ENCODE data around the gene RLF.

The RLF gene

GRCh38 chr1:40133839-40134238, 27.3 kb upstream of the RLF start:
- Histone ChIP-seq H3K14ac (ENCODE audit: low read length) (no peak overlapping the region), H3K4ac (ENCODE audit: low read length) (no peak overlapping the region), H3K23ac (ENCODE audit: low read depth, low read length, poor library complexity) (no peak overlapping the region), H3K27ac (replicated peaks; ENCODE audit: low read length) (no peak overlapping the region), H3K79me1 (ENCODE audit: low read depth, low read length) (no peaks in the 10 kb centered on the region), H2BK5ac (ENCODE audit: low read length) (no peak overlapping the region), H2BK15ac (ENCODE audit: low read length) (no peak overlapping the region), H4K91ac (ENCODE audit: low read depth, low read length, poor library complexity) (no peak overlapping the region), H3K9me3 (replicated peaks in 1 of 2; ENCODE audit: control insufficient read depth in 2 of 2, insufficient read depth in 1 of 2, low read depth in 1 of 2, low read length in 2 of 2) (peaks cover 0 to 2% of the 10 kb centered on the region in 2 donors), H3K18ac (ENCODE audit: low read length) (no peak overlapping the region), H4K8ac (ENCODE audit: low read depth, low read length) (no peak overlapping the region), H2AFZ (ENCODE audit: low read length) (no peak overlapping the region), H3K9ac (ENCODE audit: low read depth, low read length, poor library complexity) (no peak overlapping the region), H3K36me3 (replicated peaks in 1 of 2; ENCODE audit: control insufficient read depth in 2 of 2, insufficient read depth in 2 of 2, low read length in 2 of 2) (no peaks in the 10 kb centered on the region), H2BK12ac (ENCODE audit: low read length) (no peak overlapping the region), H3K4me1 (ENCODE audit: control insufficient read depth in 2 of 2, insufficient read depth in 1 of 2, low read depth in 1 of 2, low read length in 2 of 2) (no peaks in the 10 kb centered on the region), H2AK5ac (ENCODE audit: low read depth, low read length) (no peak overlapping the region), H2BK120ac (ENCODE audit: low read depth, low read length) (no peak overlapping the region), H3K27me3 (ENCODE audit: control insufficient read depth in 3 of 3, insufficient read depth in 3 of 3, low read depth in 1 of 3, low read length in 3 of 3) (no peaks in the 10 kb centered on the region), H3K4me2 (ENCODE audit: insufficient read depth, low read length, poor library complexity, severe bottlenecking) (no peak overlapping the region), H3K4me3 (ENCODE audit: low read length in 2 of 2) (no peak overlapping the region)
- no peak for DNase-seq (ENCODE audit: low spot score)
- WGBS, 2 donors (ENCODE audit: extremely low coverage in 2 of 2, insufficient read length in 2 of 2, insufficient replicate concordance in 1 of 2), result 100% methylated on average over 1 of the region's 2 CpGs; no CpG with 5 or more reads in 1 of the 2 donors

DNA sequence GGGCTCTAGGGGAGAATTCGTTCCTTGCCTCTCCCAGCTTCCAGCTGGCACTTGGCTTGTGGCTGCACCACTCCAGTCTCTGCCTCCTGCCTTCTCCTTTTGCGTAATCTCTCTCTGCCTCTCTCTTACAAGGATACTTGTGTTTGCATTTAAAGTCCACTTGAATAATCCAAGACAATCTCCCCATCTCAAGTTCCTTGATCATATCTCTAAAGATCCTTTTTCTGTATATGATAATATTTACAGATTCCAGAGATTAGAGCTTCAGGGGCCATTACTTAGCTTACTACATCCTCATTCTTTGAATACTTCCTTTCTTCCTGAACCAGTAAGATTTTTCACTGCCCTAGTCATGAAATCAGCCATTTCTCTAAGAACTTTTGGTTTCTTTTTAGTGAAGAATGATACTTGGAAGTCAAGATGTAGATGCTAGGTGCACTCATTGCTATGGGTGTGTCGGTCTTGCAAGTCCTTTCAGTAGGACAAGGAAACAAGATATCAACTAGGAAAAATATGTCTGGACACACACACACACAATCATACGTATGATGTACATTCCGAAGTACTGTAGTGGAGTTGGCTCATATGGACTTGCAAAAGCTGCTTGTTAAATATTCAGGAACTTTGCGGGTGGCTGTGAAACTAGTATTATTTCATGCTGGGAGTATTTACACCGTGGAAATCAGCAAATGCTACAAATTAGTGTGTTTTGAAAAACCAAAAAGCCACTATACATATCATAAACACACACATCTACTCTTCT, 20.8 kb upstream of the RLF start:
- Histone ChIP-seq H2BK120ac (ENCODE audit: low read depth, low read length) (no peak overlapping the region), H3K23ac (ENCODE audit: low read depth, low read length, poor library complexity) (no peak overlapping the region), H2AK5ac (ENCODE audit: low read depth, low read length) (no peak overlapping the region), H4K91ac (ENCODE audit: low read depth, low read length, poor library complexity) (no peak overlapping the region), H2BK5ac (ENCODE audit: low read length) (no peak overlapping the region), H4K8ac (ENCODE audit: low read depth, low read length) (no peak overlapping the region), H3K18ac (ENCODE audit: low read length) (no peak overlapping the region), H3K27ac (replicated peaks; ENCODE audit: low read length) (no peak overlapping the region), H3K4me3 (ENCODE audit: low read length in 2 of 2) (no peak overlapping the region), H3K9me3 (replicated peaks in 1 of 2; ENCODE audit: control insufficient read depth in 2 of 2, insufficient read depth in 1 of 2, low read depth in 1 of 2, low read length in 2 of 2) (no peaks in the 10 kb centered on the region), H2BK12ac (ENCODE audit: low read length) (no peak overlapping the region), H3K4me2 (ENCODE audit: insufficient read depth, low read length, poor library complexity, severe bottlenecking) (no peak overlapping the region), H3K4ac (ENCODE audit: low read length) (no peak overlapping the region), H3K36me3 (replicated peaks in 1 of 2; ENCODE audit: control insufficient read depth in 2 of 2, insufficient read depth in 2 of 2, low read length in 2 of 2) (no peaks in the 10 kb centered on the region), H2AFZ (ENCODE audit: low read length) (peak overlapping the region; percentile 26), H3K9ac (ENCODE audit: low read depth, low read length, poor library complexity) (no peak overlapping the region), H3K79me1 (ENCODE audit: low read depth, low read length) (no peaks in the 10 kb centered on the region), H3K4me1 (ENCODE audit: control insufficient read depth in 2 of 2, insufficient read depth in 1 of 2, low read depth in 1 of 2, low read length in 2 of 2) (no peaks in the 10 kb centered on the region), H2BK15ac (ENCODE audit: low read length) (no peak overlapping the region), H3K27me3 (ENCODE audit: control insufficient read depth in 3 of 3, insufficient read depth in 3 of 3, low read depth in 1 of 3, low read length in 3 of 3) (peaks cover 0 to 11% (median 0%) of the 10 kb centered on the region in 3 experiments), H3K14ac (ENCODE audit: low read length) (no peak overlapping the region)
- no CpG with 5 or more reads among the region's 7 CpGs for WGBS, 2 donors (ENCODE audit: extremely low coverage in 2 of 2, insufficient read length in 2 of 2, insufficient replicate concordance in 1 of 2)
- no peak for DNase-seq (ENCODE audit: low spot score)

DNA sequence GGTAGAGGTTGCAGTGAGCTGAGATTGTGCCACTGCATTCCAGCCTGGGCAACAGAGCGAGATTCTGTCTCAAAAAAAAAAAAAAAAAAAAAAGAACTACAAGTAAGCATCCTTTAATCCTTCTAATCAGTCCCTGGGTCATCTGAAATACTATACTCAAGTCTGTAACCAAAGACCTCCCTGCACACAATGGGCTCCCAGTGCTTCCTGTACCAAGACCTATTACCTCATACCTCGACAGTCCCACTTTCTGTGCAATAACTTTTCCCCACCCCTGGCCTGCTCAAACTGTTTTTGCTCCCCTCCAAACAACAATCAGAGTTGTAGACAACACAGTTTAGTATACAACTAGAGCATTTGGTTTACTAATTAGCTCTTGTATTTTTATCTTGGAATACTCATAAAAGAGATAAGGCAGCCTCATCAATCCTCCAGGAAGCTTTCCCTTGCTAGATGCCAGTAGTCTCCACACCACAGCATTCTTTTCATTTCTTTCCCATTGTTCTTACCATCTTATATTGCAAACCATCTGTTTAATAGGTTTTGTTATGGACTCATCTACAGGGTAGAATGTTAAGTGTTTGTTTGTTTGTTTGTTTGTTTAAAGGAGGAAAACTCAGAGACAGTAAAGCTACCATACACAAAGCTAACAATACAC, 19.2 kb upstream of the RLF start:
- Histone ChIP-seq H3K4me1 (ENCODE audit: control insufficient read depth in 2 of 2, insufficient read depth in 1 of 2, low read depth in 1 of 2, low read length in 2 of 2) (no peaks in the 10 kb centered on the region), H3K27ac (replicated peaks; ENCODE audit: low read length) (no peak overlapping the region), H3K27me3 (ENCODE audit: control insufficient read depth in 3 of 3, insufficient read depth in 3 of 3, low read depth in 1 of 3, low read length in 3 of 3) (peaks cover 0 to 27% (median 0%) of the 10 kb centered on the region in 3 experiments), H3K4me3 (ENCODE audit: low read length in 2 of 2) (no peak overlapping the region), H2BK120ac (ENCODE audit: low read depth, low read length) (no peak overlapping the region), H3K9ac (ENCODE audit: low read depth, low read length, poor library complexity) (no peak overlapping the region), H4K8ac (ENCODE audit: low read depth, low read length) (no peak overlapping the region), H2AK5ac (ENCODE audit: low read depth, low read length) (no peak overlapping the region), H2BK12ac (ENCODE audit: low read length) (no peak overlapping the region), H3K23ac (ENCODE audit: low read depth, low read length, poor library complexity) (no peak overlapping the region), H2BK15ac (ENCODE audit: low read length) (no peak overlapping the region), H3K36me3 (replicated peaks in 1 of 2; ENCODE audit: control insufficient read depth in 2 of 2, insufficient read depth in 2 of 2, low read length in 2 of 2) (no peaks in the 10 kb centered on the region), H3K18ac (ENCODE audit: low read length) (no peak overlapping the region), H3K4me2 (ENCODE audit: insufficient read depth, low read length, poor library complexity, severe bottlenecking) (no peak overlapping the region), H2AFZ (ENCODE audit: low read length) (no peak overlapping the region), H3K4ac (ENCODE audit: low read length) (no peak overlapping the region), H3K79me1 (ENCODE audit: low read depth, low read length) (no peaks in the 10 kb centered on the region), H4K91ac (ENCODE audit: low read depth, low read length, poor library complexity) (no peak overlapping the region), H3K14ac (ENCODE audit: low read length) (no peak overlapping the region), H2BK5ac (ENCODE audit: low read length) (no peak overlapping the region), H3K9me3 (replicated peaks in 1 of 2; ENCODE audit: control insufficient read depth in 2 of 2, insufficient read depth in 1 of 2, low read depth in 1 of 2, low read length in 2 of 2) (no peaks in the 10 kb centered on the region)
- WGBS, 2 donors (ENCODE audit: extremely low coverage in 2 of 2, insufficient read length in 2 of 2, insufficient replicate concordance in 1 of 2), result no CpG with 5 or more reads among the region's 2 CpGs
- no peak for DNase-seq (ENCODE audit: low spot score)

DNA sequence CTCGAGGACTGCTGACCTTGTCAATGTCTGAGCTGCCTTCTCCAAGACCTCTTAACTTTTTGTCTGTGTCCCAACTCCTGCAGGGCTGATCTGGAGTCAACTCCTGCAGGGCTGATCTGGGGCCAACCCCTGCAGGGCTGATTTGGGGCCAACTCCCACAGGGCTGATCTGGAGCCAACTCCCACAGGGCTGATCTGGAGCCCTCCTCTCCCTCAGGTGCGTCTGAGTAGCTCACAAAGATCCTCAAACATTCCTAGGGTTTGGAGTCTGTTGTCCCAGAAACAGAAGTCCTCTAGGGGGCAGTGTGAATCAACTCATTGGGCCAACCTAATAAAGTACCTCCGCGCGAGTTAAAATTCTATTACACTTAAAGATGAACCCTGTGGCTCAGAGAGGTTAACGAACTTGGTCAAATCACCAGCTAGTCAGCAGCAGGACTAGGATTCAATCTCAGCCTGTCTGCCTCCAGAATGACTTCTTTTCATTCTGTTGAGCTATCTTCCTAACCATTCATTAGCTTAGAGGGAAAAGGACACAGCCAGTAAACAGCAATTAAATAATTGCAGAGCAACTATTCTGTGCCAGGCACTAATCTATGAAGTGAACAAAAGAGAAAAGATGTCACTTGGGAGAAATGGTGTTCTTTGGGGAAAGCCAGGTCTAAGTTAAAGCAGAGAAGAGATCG, 17.2 kb upstream of the RLF start:
- Histone ChIP-seq H3K4me2 (ENCODE audit: insufficient read depth, low read length, poor library complexity, severe bottlenecking) (no peak overlapping the region), H3K79me1 (ENCODE audit: low read depth, low read length) (no peaks in the 10 kb centered on the region), H4K91ac (ENCODE audit: low read depth, low read length, poor library complexity) (no peak overlapping the region), H3K27ac (replicated peaks; ENCODE audit: low read length) (no peak overlapping the region), H3K27me3 (ENCODE audit: control insufficient read depth in 3 of 3, insufficient read depth in 3 of 3, low read depth in 1 of 3, low read length in 3 of 3) (peaks cover 0 to 32% (median 0%) of the 10 kb centered on the region in 3 experiments), H3K4ac (ENCODE audit: low read length) (no peak overlapping the region), H3K4me3 (ENCODE audit: low read length in 2 of 2) (no peak overlapping the region), H3K36me3 (replicated peaks in 1 of 2; ENCODE audit: control insufficient read depth in 2 of 2, insufficient read depth in 2 of 2, low read length in 2 of 2) (no peaks in the 10 kb centered on the region), H2AFZ (ENCODE audit: low read length) (peak overlapping the region; percentile 68), H3K14ac (ENCODE audit: low read length) (no peak overlapping the region), H3K18ac (ENCODE audit: low read length) (no peak overlapping the region), H3K9me3 (replicated peaks in 1 of 2; ENCODE audit: control insufficient read depth in 2 of 2, insufficient read depth in 1 of 2, low read depth in 1 of 2, low read length in 2 of 2) (no peaks in the 10 kb centered on the region), H3K23ac (ENCODE audit: low read depth, low read length, poor library complexity) (no peak overlapping the region), H2BK5ac (ENCODE audit: low read length) (no peak overlapping the region), H4K8ac (ENCODE audit: low read depth, low read length) (no peak overlapping the region), H2AK5ac (ENCODE audit: low read depth, low read length) (no peak overlapping the region), H3K4me1 (ENCODE audit: control insufficient read depth in 2 of 2, insufficient read depth in 1 of 2, low read depth in 1 of 2, low read length in 2 of 2) (no peaks in the 10 kb centered on the region), H3K9ac (ENCODE audit: low read depth, low read length, poor library complexity) (no peak overlapping the region), H2BK15ac (ENCODE audit: low read length) (no peak overlapping the region), H2BK12ac (ENCODE audit: low read length) (no peak overlapping the region), H2BK120ac (ENCODE audit: low read depth, low read length) (no peak overlapping the region)
- no CpG with 5 or more reads among the region's 7 CpGs for WGBS, 2 donors (ENCODE audit: extremely low coverage in 2 of 2, insufficient read length in 2 of 2, insufficient replicate concordance in 1 of 2)
- peak; percentile 75 for DNase-seq (ENCODE audit: low spot score)

Data from neuronal stem cell (in vitro differentiated cells).